ENCODE measurements around the gene RBM33.

RBM33 gene

GRCh38 chr7:155728116-155728515 lies 83.7 kb downstream of the RBM33 start:
- no peak for TF ChIP-seq REST (IDR thresholded peaks at IDR 0.05; ENCODE audit: low read depth)
- no peak for TF ChIP-seq CEBPB (IDR thresholded peaks at IDR 0.05)
- no peak for TF ChIP-seq TAF1 (IDR thresholded peaks at IDR 0.05; ENCODE audit: low read depth)
- no peak for TF ChIP-seq TEAD4 (IDR thresholded peaks at IDR 0.05)
- no peak for TF ChIP-seq EP300 (IDR thresholded peaks at IDR 0.05; ENCODE audit: borderline replicate concordance)
- TF ChIP-seq NFIC (IDR thresholded peaks at IDR 0.05), result no peak
- TF ChIP-seq CREB1 (IDR thresholded peaks at IDR 0.05; ENCODE audit: low read depth), result no peak
- TF ChIP-seq RAD21 (IDR thresholded peaks at IDR 0.05; ENCODE audit: low read depth), result no peak
- TF ChIP-seq ZBTB7A (IDR thresholded peaks at IDR 0.05; ENCODE audit: low read depth), result no peak
- TF ChIP-seq EGR1 (IDR thresholded peaks at IDR 0.05), result no peak

GRCh38 chr7:155729847-155730246 lies 85.4 kb downstream of the RBM33 start:
- TF ChIP-seq CREB1 (IDR thresholded peaks at IDR 0.05; ENCODE audit: low read depth) (no peak), TAF1 (IDR thresholded peaks at IDR 0.05; ENCODE audit: low read depth) (no peak), CEBPB (IDR thresholded peaks at IDR 0.05) (no peak), REST (IDR thresholded peaks at IDR 0.05; ENCODE audit: low read depth) (no peak), ZBTB7A (IDR thresholded peaks at IDR 0.05; ENCODE audit: low read depth) (no peak), TEAD4 (IDR thresholded peaks at IDR 0.05) (no peak), YY1 (IDR thresholded peaks at IDR 0.05; ENCODE audit: low read depth) (no peak), FOXM1 (IDR thresholded peaks at IDR 0.05; ENCODE audit: borderline replicate concordance, low read depth) (no peak), RAD21 (IDR thresholded peaks at IDR 0.05; ENCODE audit: low read depth) (no peak), USF1 (IDR thresholded peaks at IDR 0.05) (no peak), EP300 (IDR thresholded peaks at IDR 0.05; ENCODE audit: borderline replicate concordance) (no peak), NFIC (IDR thresholded peaks at IDR 0.05) (no peak), MAX (IDR thresholded peaks at IDR 0.05) (no peak)

GRCh38 chr7:155731380-155731779 lies 86.9 kb downstream of the RBM33 start:
- no peak for TF ChIP-seq ZBTB7A (IDR thresholded peaks at IDR 0.05; ENCODE audit: low read depth)
- TF ChIP-seq RAD21 (IDR thresholded peaks at IDR 0.05; ENCODE audit: low read depth), result no peak
- no peak for TF ChIP-seq TAF1 (IDR thresholded peaks at IDR 0.05; ENCODE audit: low read depth)
- no peak for TF ChIP-seq TCF12 (IDR thresholded peaks at IDR 0.05; ENCODE audit: low read depth)
- TF ChIP-seq FOXM1 (IDR thresholded peaks at IDR 0.05; ENCODE audit: borderline replicate concordance, low read depth), result no peak
- no peak for TF ChIP-seq EP300 (IDR thresholded peaks at IDR 0.05; ENCODE audit: borderline replicate concordance)
- no peak for TF ChIP-seq YY1 (IDR thresholded peaks at IDR 0.05; ENCODE audit: low read depth)
- no peak for TF ChIP-seq TEAD4 (IDR thresholded peaks at IDR 0.05)
- no peak for TF ChIP-seq EGR1 (IDR thresholded peaks at IDR 0.05)
- no peak for TF ChIP-seq NFIC (IDR thresholded peaks at IDR 0.05)
- TF ChIP-seq CEBPB (IDR thresholded peaks at IDR 0.05), result no peak
- TF ChIP-seq MAX (IDR thresholded peaks at IDR 0.05), result no peak
- no peak for TF ChIP-seq CREB1 (IDR thresholded peaks at IDR 0.05; ENCODE audit: low read depth)
- TF ChIP-seq REST (IDR thresholded peaks at IDR 0.05; ENCODE audit: low read depth), result no peak
- no peak for TF ChIP-seq USF1 (IDR thresholded peaks at IDR 0.05)

GRCh38 chr7:155731871-155732270 lies 87.4 kb downstream of the RBM33 start:
- no peak for TF ChIP-seq CREB1 (IDR thresholded peaks at IDR 0.05; ENCODE audit: low read depth)
- TF ChIP-seq TEAD4 (IDR thresholded peaks at IDR 0.05), result no peak
- TF ChIP-seq TCF12 (IDR thresholded peaks at IDR 0.05; ENCODE audit: low read depth), result no peak
- TF ChIP-seq YY1 (IDR thresholded peaks at IDR 0.05; ENCODE audit: low read depth), result no peak
- TF ChIP-seq ZBTB7A (IDR thresholded peaks at IDR 0.05; ENCODE audit: low read depth), result no peak
- TF ChIP-seq FOXM1 (IDR thresholded peaks at IDR 0.05; ENCODE audit: borderline replicate concordance, low read depth), result no peak
- TF ChIP-seq EGR1 (IDR thresholded peaks at IDR 0.05), result no peak
- TF ChIP-seq NFIC (IDR thresholded peaks at IDR 0.05), result no peak
- TF ChIP-seq MAX (IDR thresholded peaks at IDR 0.05), result no peak
- TF ChIP-seq REST (IDR thresholded peaks at IDR 0.05; ENCODE audit: low read depth), result no peak
- TF ChIP-seq CEBPB (IDR thresholded peaks at IDR 0.05), result no peak
- TF ChIP-seq EP300 (IDR thresholded peaks at IDR 0.05; ENCODE audit: borderline replicate concordance), result no peak
- no peak for TF ChIP-seq TAF1 (IDR thresholded peaks at IDR 0.05; ENCODE audit: low read depth)
- TF ChIP-seq RAD21 (IDR thresholded peaks at IDR 0.05; ENCODE audit: low read depth), result no peak
- TF ChIP-seq USF1 (IDR thresholded peaks at IDR 0.05), result no peak
